K562 (cell line): ENCODE results near the gene CIAO2A. TPM values are rescaled to one million over a fixed set of nuclear protein-coding genes. Genes with fewer than 3 reads are reported as not detected.

ENCODE experiments used
- BCL6 ChIP-seq: fragments of 250-450 bp; sonication (Bioruptor Pico); IDR thresholded peaks from 2 replicates; pipeline ENCODE4 v1.4.0; 2020
- CHD2 ChIP-seq: IDR thresholded peaks from 2 replicates; pipeline ENCODE4 v1.6.1; 2011; ENCODE audit warnings: low read depth, low read length
- CREB1 ChIP-seq, 2 experiments: sonication (generic) in 1 of 2; formaldehyde crosslinking in 1 of 2; IDR thresholded peaks; 2 replicates each; pipeline versions ENCODE4 v1.6.1 to v1.8.0; 2012 to 2022; ENCODE audit warnings: inconsistent platforms in 1 of 2, mild to moderate bottlenecking in 1 of 2, missing genetic modification reagents in 1 of 2, moderate library complexity in 1 of 2
- E4F1 ChIP-seq: fragments of 250-450 bp; sonication (Bioruptor Pico); IDR thresholded peaks from 2 replicates; pipeline ENCODE4 v1.5.0; 2021; ENCODE audit warnings: mild to moderate bottlenecking, borderline replicate concordance
- HMGN3 ChIP-seq: IDR thresholded peaks from 2 replicates; pipeline ENCODE4 v1.6.1; 2011; ENCODE audit warnings: borderline replicate concordance, low read depth, mild to moderate bottlenecking, mixed read lengths, low read length; ENCODE audit not compliant: insufficient read length; ENCODE audit errors: extremely low read depth
- KDM4B ChIP-seq, 2 experiments: fragments of 450-650 bp in 1 of 2; sonication (generic) in 1 of 2; IDR thresholded peaks; 2 replicates each; pipeline ENCODE4 v1.6.1; 2016 to 2017; ENCODE audit warnings: borderline replicate concordance in 2 of 2, antibody characterized with exemption in 1 of 2, low read depth in 1 of 2, mild to moderate bottlenecking in 1 of 2
- MNT ChIP-seq, 2 experiments: fragments of 450-650 bp; conservative IDR thresholded peaks; 2 replicates each; pipeline ENCODE4 v1.6.1; 2017; ENCODE audit warnings: mild to moderate bottlenecking in 2 of 2, moderate library complexity in 2 of 2
- RREB1 ChIP-seq: fragments of 250-450 bp; sonication (Bioruptor Pico); IDR thresholded peaks from 2 replicates; pipeline ENCODE4 v1.4.0; 2020
- SNRNP70 ChIP-seq: fragments of 200-400 bp; formaldehyde crosslinking; optimal IDR thresholded peaks from 2 replicates; pipeline ENCODE3; 2017; ENCODE audit warnings: low read depth, low read length
- SRSF9 ChIP-seq: fragments of 200-400 bp; formaldehyde crosslinking; IDR thresholded peaks from 2 replicates; pipeline ENCODE4 v1.6.1; 2017; ENCODE audit warnings: low read depth, low read length, borderline replicate concordance
- THRB ChIP-seq: fragments of 450-650 bp; formaldehyde crosslinking; conservative IDR thresholded peaks from 2 replicates; pipeline ENCODE4 v1.4.0; 2022; ENCODE audit warnings: mild to moderate bottlenecking, missing genetic modification characterization
- ZNF639 ChIP-seq, 2 experiments: fragments of 200-800 bp in 1 of 2; sonication (Bioruptor generic) in 1 of 2; sonication (generic) in 1 of 2; formaldehyde crosslinking in 1 of 2; IDR thresholded peaks in 1 of 2; conservative IDR thresholded peaks in 1 of 2; 2 replicates each; pipeline versions ENCODE4 v1.5.0 to v1.6.1; 2016 to 2020; ENCODE audit warnings: missing compliant biosample characterization in 1 of 2, missing genetic modification characterization in 1 of 2, missing genetic modification reagents in 1 of 2
- polyA plus RNA-seq, 8 experiments: library from polyadenylated mRNA; depleted of rRNA in 4 of 8; stranded (reverse) in 5 of 8; unstranded in 3 of 8; fragments of >200 nt; fragmentation: Nextera tagmentation in 2 of 8; fragmentation: Illumina TruSeq in 1 of 8; extraction: Ambion mirVana in 2 of 8; extraction: Trizol in 1 of 8; gene quantifications; 2 replicates each; pipeline versions ENCODE4 v1.2.1 to v1.2.3, GENCODE V29; 2011 to 2014; ENCODE audit warnings: inconsistent platforms in 1 of 8, missing spikeins in 1 of 8
- total RNA-seq, 7 experiments: library from RNA; depleted of rRNA in 6 of 7; stranded (reverse); fragments of >200 nt in 6 of 7; fragmentation: Illumina TruSeq in 2 of 7; extraction: Trizol in 2 of 7; gene quantifications; 2 replicates each; pipeline versions ENCODE4 v1.2.1 to v1.2.3, GENCODE V29; 2011 to 2021; ENCODE audit warnings: low replicate concordance in 1 of 7

CIAO2A gene
- total and polyA plus RNA-seq, 9 of the 15 experiments (the other 6 are each of a cell fraction or from before 2014, with no cell fraction given), result 161 to 429 (median 313) TPM

- no peak for TF ChIP-seq KDM4B (IDR thresholded peaks at IDR 0.05; ENCODE audit: borderline replicate concordance in 2 of 2, low read depth in 1 of 2)
- no peak for TF ChIP-seq CHD2
- TF ChIP-seq RREB1 (CRISPR knock-in tag), result no peak
- TF ChIP-seq SNRNP70, result no peak
- no peak for TF ChIP-seq MNT (conservative IDR thresholded peaks at IDR 0.05)
- TF ChIP-seq HMGN3, result no peak
- TF ChIP-seq SRSF9, result no peak
- no peak for TF ChIP-seq BCL6 (CRISPR knock-in tag)
- TF ChIP-seq ZNF639 (CRISPR knock-in tag; conservative IDR thresholded peaks at IDR 0.05 in 1 of 2, IDR thresholded peaks at IDR 0.05 in 1 of 2), result no peak
- no peak for TF ChIP-seq E4F1 (CRISPR knock-in tag)
- no peak for TF ChIP-seq THRB (CRISPR knock-in tag)
- no peak for TF ChIP-seq CREB1 (IDR thresholded peaks at IDR 0.05)
- TF ChIP-seq CREB1 (CRISPR knock-in tag; IDR thresholded peaks at IDR 0.05), result no peak
Observed at GRCh38 chr15:64070965-64071851, 22.4 kb downstream of the CIAO2A start (continued).
